GM19025 (cell line): Measurements from ENCODE around the gene JPT1.
"Not testable (repeated sequence)": the region's sequence is repeated elsewhere in the genome, so short reads cannot be mapped to it uniquely, and the experiment has no call there.

Experiments
- ATAC-seq: cut with Tn5 transposase; IDR thresholded peaks from one replicate; pipeline ENCODE4 v1.9.1; 2021; ENCODE audit warnings: mild to moderate bottlenecking, low read depth, moderate library complexity; ENCODE audit not compliant: unreplicated experiment

The JPT1 gene

GRCh38 chr17:75131278-75132017, 22.9 kb downstream of the JPT1 start, which contains the start of gene NT5C:
TSS of gene NT5C (minus strand) at chr17:75131742. CDS start at chr17:75131707, 35 bp downstream.
- peak; percentile 88 for ATAC-seq

- ATAC-seq, result peak; percentile 2
Observed at GRCh38 chr17:75130632-75131277, 23.6 kb downstream of the JPT1 start.

GRCh38 chr17:75130059-75130631, 24.2 kb downstream of the JPT1 start:
- ATAC-seq, result no peak

- ATAC-seq, result no peak
Observed at GRCh38 chr17:75129576-75129975, 24.7 kb downstream of the JPT1 start.

GRCh38 chr17:75128694-75129505, 25.4 kb downstream of the JPT1 start:
- no peak for ATAC-seq

GRCh38 chr17:75127936-75128335, 26.4 kb downstream of the JPT1 start:
- ATAC-seq, result not testable (repeated sequence)

GRCh38 chr17:75126954-75127353, 27.4 kb downstream of the JPT1 start:
- ATAC-seq, result no peak

- no peak for ATAC-seq
Observed at GRCh38 chr17:75125984-75126383, 28.3 kb downstream of the JPT1 start.

GRCh38 chr17:75124819-75125162, 29.5 kb downstream of the JPT1 start:
- no peak for ATAC-seq

GRCh38 chr17:75124041-75124818, 30.1 kb downstream of the JPT1 start:
- no peak for ATAC-seq

GRCh38 chr17:75118307-75118706, 36.0 kb downstream of the JPT1 start:
- no peak for ATAC-seq

GRCh38 chr17:75116737-75117136, 37.6 kb downstream of the JPT1 start:
- no peak for ATAC-seq

GRCh38 chr17:75115555-75115954, 38.8 kb downstream of the JPT1 start:
- no peak for ATAC-seq

GRCh38 chr17:75114552-75115314, 39.6 kb downstream of the JPT1 start:
- ATAC-seq, result no peak

- ATAC-seq, result peak; percentile 40
Observed at GRCh38 chr17:75113798-75114551, 40.3 kb downstream of the JPT1 start.

- no peak for ATAC-seq
Observed at GRCh38 chr17:75111777-75112335, 42.5 kb downstream of the JPT1 start.

GRCh38 chr17:75110234-75110937, 43.9 kb downstream of the JPT1 start:
- no peak for ATAC-seq
